H1 (cell line): ENCODE results near the gene PPY. TPM values are rescaled to one million over a fixed set of nuclear protein-coding genes. Genes with fewer than 3 reads are reported as not detected.
A peak's percentile ranks its signal among the peaks of the same experiment; 100 is the strongest.

Source experiments
- CTCF ChIA-PET: fragments of 300-600 bp; sonication (Branson Sonifier 250); formaldehyde crosslinking; loops from one replicate; lab custom pipeline; 2021; ENCODE audit not compliant: partially characterized antibody; lab: Charles Lee
- POLR2A ChIA-PET: fragments of 300-600 bp; sonication (Branson Sonifier 250); formaldehyde crosslinking; loops from one replicate; lab custom pipeline; 2021; ENCODE audit warnings: inconsistent platforms; ENCODE audit not compliant: partially characterized antibody; lab: Charles Lee
- DNase-seq, 2 experiments: peaks; one replicate each; pipeline versions ENCODE4 v3.0.0 to v3.0.0-alpha.2; 2010 to 2022; ENCODE audit warnings: low spot score in 2 of 2, low read depth in 1 of 2, mixed read lengths in 1 of 2
- FAIRE-seq: peaks from 2 replicates; lab custom pipeline; 2011; peaks lifted over from hg19 to GRCh38; lab: Jason Lieb, UNC
- H2AFZ ChIP-seq: 2 replicates; pipeline ENCODE4 v1.8.1; 2012; ENCODE audit warnings: low read length, inconsistent platforms
- H2AK5ac ChIP-seq: 2 replicates; pipeline ENCODE4 v1.6.1; 2013; ENCODE audit warnings: low read depth, low read length
- H2BK120ac ChIP-seq: replicated peaks from 2 replicates; pipeline ENCODE3; 2013; ENCODE audit warnings: low read depth, low read length, inconsistent platforms
- H2BK12ac ChIP-seq: 2 replicates; pipeline ENCODE4 v1.6.1; 2013; ENCODE audit warnings: low read depth, low read length
- H2BK15ac ChIP-seq: 2 replicates; pipeline ENCODE4 v1.6.1; 2013; ENCODE audit warnings: low read length
- H2BK20ac ChIP-seq: 2 replicates; pipeline ENCODE4 v1.6.1; 2013; ENCODE audit warnings: low read length
- H2BK5ac ChIP-seq: 2 replicates; pipeline ENCODE4 v1.6.1; 2013; ENCODE audit warnings: low read depth, low read length
- H3K14ac ChIP-seq: 2 replicates; pipeline ENCODE4 v1.6.1; 2013; ENCODE audit warnings: inconsistent platforms; ENCODE audit not compliant: insufficient read length
- H3K18ac ChIP-seq: 2 replicates; pipeline ENCODE4 v1.6.1; 2013; ENCODE audit warnings: low read length; ENCODE audit errors: extremely low read depth
- H3K23ac ChIP-seq: 2 replicates; pipeline ENCODE4 v1.6.1; 2013; ENCODE audit warnings: inconsistent platforms; ENCODE audit not compliant: insufficient read length
- H3K23me2 ChIP-seq: 2 replicates; pipeline ENCODE4 v1.6.1; 2013; ENCODE audit warnings: low read depth, low read length
- H3K27ac ChIP-seq: 2 replicates; pipeline ENCODE4 v1.6.1; 2011; ENCODE audit warnings: low read depth, low read length, inconsistent platforms
- H3K27me3 ChIP-seq, 4 experiments: replicated peaks in 1 of 4; 1 replicate in 1 of 4; 2 replicates in 3 of 4; pipeline versions ENCODE4 v1.6.1 to v1.8.1; 2011 to 2013; ENCODE audit warnings: low read length in 3 of 4, mild to moderate bottlenecking in 3 of 4, inconsistent platforms in 2 of 4, mixed read lengths in 2 of 4, moderate library complexity in 1 of 4; ENCODE audit not compliant: control insufficient read depth in 3 of 4, insufficient read depth in 3 of 4; ENCODE audit errors: extremely low read depth in 1 of 4
- H3K36me3 ChIP-seq, 4 experiments: 2 replicates each; pipeline versions ENCODE4 v1.6.1 to v1.8.1; 2011 to 2013; ENCODE audit warnings: mild to moderate bottlenecking in 4 of 4, low read length in 3 of 4, moderate library complexity in 2 of 4, control low read depth in 1 of 4, inconsistent platforms in 1 of 4; ENCODE audit not compliant: insufficient read depth in 4 of 4, control insufficient read depth in 2 of 4
- H3K4ac ChIP-seq: replicated peaks from 2 replicates; pipeline ENCODE3; 2013; ENCODE audit warnings: low read length, low read depth, mixed read lengths, inconsistent platforms; ENCODE audit not compliant: insufficient read length
- H3K4me1 ChIP-seq, 4 experiments: replicated peaks in 1 of 4; 1 replicate in 1 of 4; 2 replicates in 3 of 4; pipeline versions ENCODE4 v1.6.1 to v1.8.1; 2011 to 2013; ENCODE audit warnings: low read length in 3 of 4, inconsistent platforms in 2 of 4, mixed read lengths in 1 of 4; ENCODE audit not compliant: insufficient read depth in 4 of 4, control insufficient read depth in 3 of 4
- H3K4me2 ChIP-seq, 2 experiments: 2 replicates each; pipeline versions ENCODE4 v1.6.1 to v1.8.1; 2011 to 2013; ENCODE audit warnings: low read depth in 2 of 2, low read length in 2 of 2, control low read depth in 1 of 2, inconsistent platforms in 1 of 2, mild to moderate bottlenecking in 1 of 2; ENCODE audit not compliant: insufficient read depth in 1 of 2
- H3K4me3 ChIP-seq, 4 experiments: fragments of 200-600, 300-600 bp in 1 of 4; sonication (generic), shearing (Covaris generic), sonication (Bioruptor Twin) in 1 of 4; 2 replicates each; pipeline versions ENCODE4 v1.5.1 to v1.8.1; 2011 to 2016; ENCODE audit warnings: low read length in 4 of 4, low read depth in 3 of 4, control low read depth in 2 of 4, inconsistent platforms in 2 of 4, mild to moderate bottlenecking in 2 of 4, mixed read lengths in 1 of 4, moderate library complexity in 1 of 4; ENCODE audit not compliant: insufficient read depth in 2 of 4; ENCODE audit errors: extremely low read depth in 1 of 4
- H3K56ac ChIP-seq: replicated peaks from 2 replicates; pipeline ENCODE3; 2013; ENCODE audit warnings: low read depth, mild to moderate bottlenecking, mixed read lengths, low read length, inconsistent platforms; ENCODE audit not compliant: insufficient read length
- H3K79me1 ChIP-seq: 2 replicates; pipeline ENCODE4 v1.6.1; 2013; ENCODE audit warnings: low read depth, low read length, control low read depth
- H3K79me2 ChIP-seq, 2 experiments: 2 replicates each; pipeline versions ENCODE4 v1.6.1 to v1.8.1; 2012 to 2013; ENCODE audit warnings: low read length in 2 of 2, mild to moderate bottlenecking in 2 of 2, inconsistent platforms in 1 of 2; ENCODE audit not compliant: insufficient read depth in 2 of 2, control insufficient read depth in 1 of 2
- H3K9ac ChIP-seq, 4 experiments: replicated peaks in 1 of 4; 1 replicate in 1 of 4; 2 replicates in 3 of 4; pipeline versions ENCODE4 v1.6.1 to v1.8.1; 2011 to 2013; ENCODE audit warnings: low read depth in 3 of 4, low read length in 3 of 4, control low read depth in 2 of 4, mild to moderate bottlenecking in 2 of 4, moderate library complexity in 2 of 4, inconsistent platforms in 1 of 4; ENCODE audit errors: extremely low read depth in 1 of 4
- H3K9me3 ChIP-seq, 2 experiments: 2 replicates each; pipeline versions ENCODE4 v1.6.1 to v1.8.1; 2012 to 2013; ENCODE audit warnings: mild to moderate bottlenecking in 2 of 2, moderate library complexity in 2 of 2, control low read depth in 1 of 2, inconsistent platforms in 1 of 2, low read depth in 1 of 2, low read length in 1 of 2, mixed read lengths in 1 of 2; ENCODE audit not compliant: insufficient read depth in 2 of 2
- H4K20me1 ChIP-seq, 2 experiments: replicated peaks in 1 of 2; 2 replicates each; pipeline versions ENCODE3 to v1.8.1; 2011 to 2013; ENCODE audit warnings: inconsistent platforms in 2 of 2, low read length in 2 of 2, mild to moderate bottlenecking in 1 of 2; ENCODE audit not compliant: insufficient read depth in 2 of 2, control insufficient read depth in 1 of 2
- H4K5ac ChIP-seq: 2 replicates; pipeline ENCODE4 v1.6.1; 2013; ENCODE audit warnings: low read length, low read depth, mixed read lengths, inconsistent platforms; ENCODE audit not compliant: insufficient read length
- H4K8ac ChIP-seq: 2 replicates; pipeline ENCODE4 v1.8.0; 2013; ENCODE audit warnings: mild to moderate bottlenecking, moderate library complexity, low read length, inconsistent platforms; ENCODE audit not compliant: insufficient read depth; ENCODE audit errors: extremely low read depth
- H4K91ac ChIP-seq: replicated peaks from 2 replicates; pipeline ENCODE3; 2013; ENCODE audit warnings: low read length, mixed read lengths, inconsistent platforms; ENCODE audit not compliant: insufficient read length
- BACH1 ChIP-seq: IDR thresholded peaks from 2 replicates; pipeline ENCODE4 v1.6.1; 2012; ENCODE audit warnings: low read length, improper control_type of control experiment
- EP300 ChIP-seq, 2 experiments: IDR thresholded peaks; 1 replicate in 1 of 2; 2 replicates in 1 of 2; pipeline ENCODE4 v1.6.1; 2011 to 2012; ENCODE audit warnings: low read depth in 2 of 2, low read length in 2 of 2, mild to moderate bottlenecking in 2 of 2, borderline replicate concordance in 1 of 2, inconsistent platforms in 1 of 2, moderate library complexity in 1 of 2
- JUN ChIP-seq: IDR thresholded peaks from 2 replicates; pipeline ENCODE4 v1.6.1; 2011; ENCODE audit warnings: low read depth, mild to moderate bottlenecking, improper control_type of control experiment, low read length
- MAFK ChIP-seq: IDR thresholded peaks from 2 replicates; pipeline ENCODE4 v1.6.1; 2012; ENCODE audit warnings: low read depth, mild to moderate bottlenecking, improper control_type of control experiment, low read length
- MAX ChIP-seq: IDR thresholded peaks from 2 replicates; pipeline ENCODE4 v1.6.1; 2012; ENCODE audit warnings: inconsistent platforms
- POLR2A ChIP-seq, 2 experiments: IDR thresholded peaks; 1 replicate in 1 of 2; 2 replicates in 1 of 2; pipeline ENCODE4 v1.6.1; 2011; ENCODE audit warnings: low read depth in 2 of 2, low read length in 2 of 2, mild to moderate bottlenecking in 2 of 2; ENCODE audit errors: control extremely low read depth in 1 of 2
- RAD21 ChIP-seq, 2 experiments: IDR thresholded peaks in 1 of 2; conservative IDR thresholded peaks in 1 of 2; 2 replicates each; pipeline ENCODE4 v1.6.1; 2011; ENCODE audit warnings: low read depth in 2 of 2, low read length in 2 of 2, improper control_type of control experiment in 1 of 2, inconsistent platforms in 1 of 2, mild to moderate bottlenecking in 1 of 2, moderate library complexity in 1 of 2
- RBBP5 ChIP-seq: IDR thresholded peaks from 2 replicates; pipeline ENCODE4 v1.7.1; 2012; ENCODE audit warnings: low read depth, mild to moderate bottlenecking, inconsistent platforms, low read length, moderate library complexity, borderline replicate concordance
- SP1 ChIP-seq: IDR thresholded peaks from 2 replicates; pipeline ENCODE4 v1.6.1; 2011; ENCODE audit warnings: low read depth, low read length
- SP2 ChIP-seq: IDR thresholded peaks from 2 replicates; pipeline ENCODE4 v1.6.1; 2012; ENCODE audit warnings: mild to moderate bottlenecking, low read length, inconsistent platforms
- SP4 ChIP-seq: IDR thresholded peaks from 2 replicates; pipeline ENCODE4 v1.6.1; 2012; ENCODE audit warnings: low read length, inconsistent platforms
- SRF ChIP-seq: IDR thresholded peaks from 2 replicates; pipeline ENCODE4 v1.6.1; 2011; ENCODE audit warnings: mild to moderate bottlenecking, low read depth, low read length, moderate library complexity
- WGBS, 2 experiments: shearing (Covaris generic) in 1 of 2; methylation state at CpG; one replicate each; pipeline versions ENCODE4 v1.1.6 to v1.1.7; 2013 to 2015; ENCODE audit warnings: low lambda C conversion rate in 2 of 2, mixed read lengths in 2 of 2, inconsistent platforms in 1 of 2, low coverage in 1 of 2, missing lambda C conversion rate in 1 of 2; ENCODE audit not compliant: insufficient replicate concordance in 2 of 2, insufficient coverage in 1 of 2, insufficient read length in 1 of 2; ENCODE audit errors: extremely low coverage in 1 of 2, missing lambda C conversion rate in 1 of 2; 5-methylcytosine and 5-hydroxymethylcytosine counted together
- polyA plus RNA-seq, 7 experiments: library from polyadenylated mRNA; depleted of rRNA in 3 of 7; stranded (reverse) in 5 of 7; unstranded in 2 of 7; fragments of >200 nt in 5 of 7; fragments of 200-250 nt in 2 of 7; gene quantifications; 1 replicate in 5 of 7; 2 replicates in 1 of 7; 4 replicates in 1 of 7; pipeline versions ENCODE4 v1.2.1 to v1.2.3, GENCODE V29; 2011 to 2013; ENCODE audit warnings: missing spikeins in 2 of 7, mixed read lengths in 2 of 7
- total RNA-seq: library from RNA; stranded (reverse); fragmentation: NEBNext Ultra II Directional; extraction: Animal tissue kit (Norgen Biotek cat#: 25700); gene quantifications from 2 replicates; pipeline ENCODE4 v1.2.1, GENCODE V29; 2021

Gene PPY
- total and polyA plus RNA-seq, 2 of the 8 experiments (the other 6 are each of a cell fraction or from before 2014, with no cell fraction given) = 0.26 TPM; not detected in 1

- no peak overlapping the region for H3K4ac ChIP-seq
- H2AK5ac ChIP-seq = no peak overlapping the region
- H4K8ac ChIP-seq = no peak overlapping the region
- TF ChIP-seq POLR2A (IDR thresholded peaks at IDR 0.05; ENCODE audit: control extremely low read depth in 1 of 2, low read depth in 2 of 2, low read length in 2 of 2) (no peak), RAD21 (IDR thresholded peaks at IDR 0.05 in 1 of 2, conservative IDR thresholded peaks at IDR 0.05 in 1 of 2; ENCODE audit: low read depth in 2 of 2, low read length in 2 of 2) (no peak), SRF (no peak), RBBP5 (no peak), SP2 (no peak), MAX (no peak), EP300 (IDR thresholded peaks at IDR 0.05; ENCODE audit: borderline replicate concordance in 1 of 2, low read depth in 2 of 2, low read length in 2 of 2) (no peak), SP4 (no peak), BACH1 (no peak), JUN (no peak), SP1 (no peak), MAFK (no peak)
- H3K4me1 ChIP-seq = peaks cover 0 to 8% (median 6%) of the 10 kb centered on the region in 4 experiments; a peak in 5 of 7 replicates
- no peak overlapping the region for H2BK120ac ChIP-seq
- no peak for FAIRE-seq
- no peak overlapping the region for H2BK5ac ChIP-seq
- H3K23ac ChIP-seq = no peak overlapping the region
- no peaks in the 10 kb centered on the region for H3K79me2 ChIP-seq
- no peak overlapping the region for H3K18ac ChIP-seq
- H3K4me2 ChIP-seq = peak overlapping the region; percentile 66
- H2BK15ac ChIP-seq = no peak overlapping the region
- peaks cover 2% of the 10 kb centered on the region; the same call in 1 of the 2 replicates for H3K23me2 ChIP-seq
- H3K27ac ChIP-seq = no peak overlapping the region
- CTCF ChIA-PET = interaction anchor here (0.8 to 13.7 kb wide), 16 partner anchors 8 to 218 kb away, joined by 3 to 106 read pairs (median 5); partner anchors contain the start of genes MPP2 and PPY
- no peak overlapping the region for H3K56ac ChIP-seq
- H4K20me1 ChIP-seq = peaks cover 0 to 2% of the 10 kb centered on the region in 2 experiments
- POLR2A ChIA-PET = interaction anchor here (0.6 to 1.6 kb wide), 3 partner anchors 17 to 436 kb away, joined by 3 to 4 read pairs (median 3); partner anchors contain the start of gene TMUB2
- peak in 1 of 2 experiments; percentile 45 for DNase-seq
- H2BK12ac ChIP-seq = no peak overlapping the region
- H4K5ac ChIP-seq = no peak overlapping the region
- no peak overlapping the region for H3K14ac ChIP-seq
- no peaks in the 10 kb centered on the region for H3K9me3 ChIP-seq
- H2AFZ ChIP-seq = no peak overlapping the region
- H2BK20ac ChIP-seq = no peak overlapping the region
- H3K27me3 ChIP-seq = peaks cover 0 to 9% (median 7%) of the 10 kb centered on the region in 4 experiments; a peak in 5 of 7 replicates
- no peak overlapping the region for H3K9ac ChIP-seq
- H3K79me1 ChIP-seq = no peaks in the 10 kb centered on the region
- no peaks in the 10 kb centered on the region; a peak in 1 of 8 replicates for H3K36me3 ChIP-seq
- no peak overlapping the region for H4K91ac ChIP-seq
- 71% methylated on average over 12 of the region's 13 CpGs; no CpG with 5 or more reads in 1 of the 2 experiments for WGBS, 2 experiments
- H3K4me3 ChIP-seq = peak overlapping the region in 1 of 4 experiments; percentile 52; a peak in 1 of 8 replicates
These were observed 24.3 kb downstream of the PPY start for GRCh38 chr17:43918026-43918389.
